ENCODE results near the gene SH2D3A. TPM values are rescaled to one million over a fixed set of nuclear protein-coding genes. Genes with fewer than 3 reads are reported as not detected.
"Not testable (repeated sequence)": the region's sequence is repeated elsewhere in the genome, so short reads cannot be mapped to it uniquely, and the experiment has no call there.

The SH2D3A gene
- total RNA-seq, 2 donors from 2014 or later = 46.7 to 52.1 TPM

DNA sequence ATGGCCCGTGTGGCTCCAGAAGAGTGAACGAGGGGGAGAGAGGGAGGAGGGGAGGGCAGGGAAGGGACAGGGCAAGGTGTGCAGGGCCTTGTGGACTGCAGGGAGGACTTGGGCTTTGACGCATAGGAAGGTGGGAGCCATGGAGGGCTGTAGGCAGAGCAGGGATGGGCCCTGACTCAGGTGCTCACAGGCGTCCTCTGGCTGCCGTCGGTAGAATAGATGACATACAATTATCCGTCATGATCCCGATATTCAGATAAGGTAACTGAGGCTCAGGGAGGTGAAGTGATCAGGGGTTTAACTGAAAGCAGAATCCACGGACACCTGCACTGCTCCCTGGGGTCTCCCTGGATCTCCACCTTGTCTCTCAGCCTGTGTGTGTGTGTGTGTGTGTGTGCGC lies 50.2 kb downstream of the SH2D3A start:
- intact Hi-C loops (cut with DNase I, micrococcal nuclease) = no loop called here
- DNase-seq (no peak), ATAC-seq (no peak)

DNA sequence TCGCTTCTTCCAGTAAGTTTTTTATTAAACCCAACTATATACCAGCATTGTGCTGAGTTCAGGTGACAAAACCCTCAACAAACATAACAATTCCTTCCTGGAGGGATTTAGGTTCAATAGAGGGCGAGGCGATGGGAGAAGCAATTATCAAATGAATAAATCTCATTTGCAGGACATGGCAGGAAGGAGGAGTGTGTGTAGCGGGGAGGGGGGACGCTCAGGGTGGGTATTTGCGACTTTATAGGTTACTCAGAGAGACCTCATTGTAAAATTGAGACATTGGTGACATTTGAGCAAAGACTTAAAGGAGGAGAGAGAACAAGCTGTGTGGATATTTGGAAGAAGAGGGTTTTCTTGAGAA lies 50.6 kb downstream of the SH2D3A start:
- intact Hi-C loops (cut with DNase I, micrococcal nuclease) = no loop called here
- DNase-seq = no peak

DNA sequence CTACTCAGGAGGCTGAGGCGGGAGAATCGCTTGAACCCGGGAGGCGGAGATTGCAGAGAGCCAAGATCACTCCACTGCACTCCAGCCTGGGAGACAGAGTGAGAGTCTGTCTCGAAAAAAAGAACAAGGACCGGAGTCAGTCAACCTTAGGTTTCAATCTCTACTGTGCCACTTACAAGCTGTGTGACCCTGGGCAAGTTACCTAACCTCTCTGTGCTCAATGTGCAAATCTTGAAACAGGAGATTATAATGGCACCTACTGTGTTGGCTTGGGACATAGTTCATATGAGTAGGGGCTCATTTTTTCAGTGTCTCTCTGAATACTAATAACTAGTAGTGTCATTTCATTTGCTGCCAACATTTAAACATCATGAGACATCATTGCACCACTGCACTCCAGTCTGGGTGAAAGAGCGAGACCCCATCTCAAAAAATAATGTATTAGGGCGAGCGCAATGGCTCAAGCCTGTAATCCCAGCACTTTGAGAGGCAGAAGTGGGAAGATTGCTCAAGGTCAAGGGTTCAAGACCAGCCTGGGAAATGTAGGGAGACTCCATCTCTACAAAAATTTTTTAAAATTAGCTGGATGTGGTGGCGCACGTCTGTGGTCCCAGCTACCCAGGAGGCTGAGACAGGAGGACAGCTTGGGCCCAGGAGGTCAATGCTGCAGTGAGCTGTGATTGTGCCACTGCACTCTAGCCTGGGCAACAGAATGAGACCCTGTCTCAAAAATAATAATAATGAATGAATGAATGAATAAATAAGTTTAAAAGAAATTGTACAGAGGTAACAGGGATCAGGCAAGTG lies 52.3 kb downstream of the SH2D3A start:
- intact Hi-C loops (cut with DNase I, micrococcal nuclease) = no loop called here
- no peak for DNase-seq
- ATAC-seq = no peak

More for the DNA sequence above, 50.6 kb downstream of the SH2D3A start:
- no peak for ATAC-seq

DNA sequence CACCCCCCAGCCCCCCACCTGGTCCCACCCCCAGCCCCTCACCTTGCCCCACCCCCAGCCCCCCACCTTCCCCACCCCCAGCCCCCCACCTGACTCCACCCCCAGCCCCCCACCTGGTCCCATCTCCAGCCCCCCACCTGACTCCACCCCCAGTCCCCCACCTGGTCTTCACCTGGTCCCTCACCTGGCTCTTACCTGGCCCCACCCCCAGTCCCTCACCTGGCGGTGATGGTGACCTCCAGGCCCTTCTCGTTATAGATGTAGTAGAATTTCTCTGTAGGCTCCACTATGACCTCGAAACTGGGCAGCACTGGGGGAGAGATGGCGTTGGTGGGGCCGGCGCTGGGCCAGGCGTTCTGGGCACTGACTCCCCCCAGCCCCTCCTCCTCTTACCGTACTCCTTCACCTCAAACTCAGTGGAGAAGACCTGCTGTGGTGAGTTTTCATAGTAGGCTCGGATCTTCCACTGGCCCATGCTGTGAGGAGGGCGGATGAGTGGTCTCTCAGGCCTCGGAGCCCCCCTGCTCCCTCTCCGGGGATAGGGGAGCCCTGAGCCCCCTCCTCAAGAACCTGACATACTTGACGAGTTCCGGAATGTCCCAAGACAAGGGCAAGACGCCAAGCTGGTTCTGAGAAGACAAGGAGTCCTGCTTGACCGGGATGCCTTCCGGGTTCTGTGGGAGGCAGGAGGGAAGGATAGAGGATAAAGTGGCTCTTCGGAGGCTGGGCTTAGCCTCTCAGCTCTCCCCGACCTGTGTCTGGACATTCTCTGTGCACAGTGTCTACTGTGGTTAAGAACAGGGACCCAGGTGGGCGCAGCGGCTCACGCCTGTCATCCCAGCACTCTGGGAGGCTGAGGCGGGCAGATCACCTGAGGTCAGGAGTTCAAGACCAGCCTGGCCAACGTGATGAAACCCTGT lies 53.2 kb downstream of the SH2D3A start:
- intact Hi-C loops (cut with DNase I, micrococcal nuclease) = no loop called here

DNA sequence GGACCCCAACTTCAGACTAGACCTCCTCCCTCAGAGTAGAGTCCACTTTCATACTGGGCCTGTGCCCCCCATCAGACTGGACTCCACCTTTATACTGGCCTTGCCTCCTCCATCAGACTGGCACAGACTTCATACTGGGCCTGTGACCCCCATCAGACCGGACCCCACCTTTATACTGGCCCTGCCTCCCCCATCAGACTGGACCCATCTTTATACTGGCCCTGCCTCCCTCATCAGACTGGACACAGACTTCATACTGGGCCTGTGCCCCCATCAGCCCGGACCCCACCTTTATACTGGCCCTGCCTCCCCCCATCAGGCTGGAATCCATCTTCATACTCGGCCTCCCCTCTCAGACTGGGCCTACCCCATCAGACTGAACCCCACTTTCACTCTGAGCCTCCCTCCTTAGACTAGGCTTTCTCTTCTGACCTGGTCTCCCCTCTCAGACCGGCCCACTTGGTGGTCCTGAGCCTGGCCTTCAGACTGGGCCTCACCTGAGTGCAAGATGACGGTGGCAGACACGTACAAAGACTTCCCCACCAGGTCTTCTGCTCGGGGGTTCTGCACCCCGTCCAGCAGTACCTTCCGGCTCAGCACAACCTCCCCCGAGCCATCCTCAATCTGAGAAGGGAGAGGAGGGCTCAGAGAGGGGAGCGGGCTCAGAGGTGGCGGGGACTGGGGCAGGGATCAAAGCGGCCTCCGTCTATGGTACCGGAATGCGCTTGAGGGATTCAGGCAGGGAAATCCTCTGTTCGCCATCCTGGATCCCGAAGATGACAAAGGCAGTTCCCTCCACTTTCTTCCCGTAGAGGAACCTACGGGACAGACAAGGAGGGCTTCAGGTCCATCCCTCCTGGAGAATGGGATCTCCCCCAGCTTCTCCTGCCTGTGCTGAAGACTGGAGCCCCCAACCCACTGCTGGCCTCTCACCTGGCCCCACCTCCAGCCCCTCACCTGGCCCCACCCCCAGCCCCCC lies 54.3 kb downstream of the SH2D3A start:
- intact Hi-C loops (cut with DNase I, micrococcal nuclease) = no loop called here
- ATAC-seq (no peak), DNase-seq (no peak)

More for the DNA sequence above, 53.2 kb downstream of the SH2D3A start:
- ATAC-seq = no peak
- no peak for DNase-seq

DNA sequence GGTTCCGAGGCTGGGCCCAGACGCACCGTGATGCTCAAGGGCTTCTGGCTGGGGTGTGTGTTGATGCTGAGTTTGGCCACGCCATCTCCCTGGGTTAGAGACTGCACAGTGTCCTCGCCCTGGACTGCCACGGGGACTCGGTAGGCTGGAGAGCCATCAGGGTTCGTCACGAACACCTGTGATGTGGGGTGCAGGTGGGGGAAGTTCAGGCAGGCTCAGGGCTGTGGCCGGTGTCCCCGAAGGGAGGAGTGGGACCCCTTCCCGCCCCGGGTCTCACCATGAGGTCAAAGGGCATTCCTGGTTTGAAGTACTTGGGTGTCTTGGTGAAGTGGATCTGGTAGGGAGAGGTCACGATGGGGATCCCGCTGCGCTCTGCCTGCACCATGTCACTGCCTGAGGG lies 55.0 kb downstream of the SH2D3A start:
- ATAC-seq = no peak
- intact Hi-C loops (cut with DNase I, micrococcal nuclease) = no loop called here
- DNase-seq = no peak

DNA sequence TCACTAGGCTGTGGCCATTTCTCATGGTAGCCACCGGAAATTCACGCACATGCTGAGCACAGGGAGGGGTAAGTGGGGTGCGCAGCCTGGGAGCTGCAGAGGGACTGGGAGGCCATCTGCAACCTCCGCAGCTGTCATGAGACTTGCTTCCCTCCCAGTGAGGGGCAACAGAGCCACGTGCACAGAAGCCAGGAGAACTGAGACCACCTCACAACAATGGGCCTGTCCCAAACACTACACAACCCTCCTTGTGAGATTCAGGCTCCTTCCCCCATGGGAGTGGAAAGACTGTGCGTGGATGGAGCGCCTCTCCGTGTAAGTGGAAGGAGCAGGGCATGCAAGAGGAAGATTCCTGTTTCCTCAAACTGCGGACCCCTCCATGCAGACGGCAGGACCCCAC lies 55.6 kb downstream of the SH2D3A start:
- intact Hi-C loops (cut with DNase I, micrococcal nuclease) = no loop called here
- ATAC-seq = no peak
- DNase-seq = no peak

DNA sequence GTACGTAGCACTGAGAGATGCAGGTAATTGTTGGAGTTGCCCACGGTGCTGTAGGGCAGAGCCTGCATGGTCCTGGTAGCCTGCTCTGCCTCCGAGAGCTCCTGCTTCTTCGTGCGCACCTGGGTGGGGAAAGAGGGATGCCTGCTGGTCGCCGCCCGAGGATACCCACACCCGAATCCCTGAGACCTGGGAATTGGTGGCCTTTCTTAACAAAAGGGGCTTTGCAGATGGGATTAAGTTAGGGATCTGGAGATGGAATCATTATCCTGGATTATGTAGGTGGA lies 56.2 kb downstream of the SH2D3A start:
- ATAC-seq (no peak), DNase-seq (no peak)
- intact Hi-C loops (cut with DNase I, micrococcal nuclease) = no loop called here

DNA sequence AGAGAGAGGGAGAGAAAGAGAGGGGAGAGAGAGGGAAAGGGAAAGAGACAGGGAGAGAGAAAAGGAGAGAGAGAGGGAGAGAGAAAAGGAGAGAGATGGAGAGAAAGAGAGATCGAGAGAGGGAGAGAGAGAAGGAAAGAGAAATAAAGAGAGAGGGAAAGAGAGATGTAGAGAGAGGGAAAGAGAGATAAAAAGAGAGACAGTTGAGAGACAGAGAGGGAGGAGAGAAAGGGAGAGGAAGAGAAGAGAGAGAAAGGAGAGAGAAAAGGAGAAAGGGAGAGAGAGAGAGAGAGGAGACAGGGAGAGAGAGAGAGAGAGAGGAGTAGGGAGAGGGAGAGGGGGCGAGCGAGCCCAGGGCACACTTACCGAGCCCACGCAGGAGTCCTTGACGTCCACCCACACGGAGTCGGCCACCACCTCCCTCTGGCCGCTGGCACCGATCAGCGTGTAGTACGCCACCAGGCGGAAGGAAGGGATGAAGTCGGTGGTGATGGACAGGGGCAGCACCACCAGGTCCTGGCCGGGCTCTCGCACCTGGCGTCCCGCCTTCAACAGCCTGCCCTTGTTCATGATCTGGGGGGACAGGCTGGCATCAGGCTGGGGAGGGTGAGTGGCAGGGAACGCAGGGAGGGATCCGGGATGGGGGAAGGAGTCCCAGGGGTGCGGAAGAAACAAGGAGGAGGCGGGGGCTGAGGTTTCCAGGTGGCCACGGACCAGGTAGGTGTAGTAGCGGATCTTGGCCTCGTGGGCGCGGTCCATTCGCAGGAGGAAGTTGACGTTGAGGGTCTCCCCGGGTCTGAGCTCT lies 56.8 kb downstream of the SH2D3A start:
- no peak for DNase-seq
- ATAC-seq = no peak
- intact Hi-C loops (cut with DNase I, micrococcal nuclease) = no loop called here

DNA sequence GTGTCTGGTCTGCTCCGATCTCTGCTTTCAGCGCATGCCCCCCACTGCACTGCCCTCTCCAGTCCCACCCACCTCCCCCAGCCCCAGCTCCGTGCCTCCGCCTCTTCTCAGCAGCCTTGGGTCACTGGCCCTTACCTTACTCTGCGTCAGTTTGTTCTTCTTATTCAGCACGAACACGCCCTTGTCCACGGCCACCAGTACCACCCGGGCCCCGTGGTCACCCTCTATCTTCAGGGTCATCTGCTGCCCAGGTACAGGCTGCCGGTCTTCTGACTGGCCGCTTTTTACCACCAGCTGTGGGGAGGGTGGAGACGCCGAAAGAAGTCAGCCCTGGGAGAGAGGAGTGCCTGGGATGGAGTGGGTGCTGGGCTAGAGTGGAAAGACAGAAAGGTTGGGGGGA lies 57.7 kb downstream of the SH2D3A start:
- intact Hi-C loops (cut with DNase I, micrococcal nuclease) = no loop called here
- ATAC-seq = no peak
- DNase-seq = no peak

DNA sequence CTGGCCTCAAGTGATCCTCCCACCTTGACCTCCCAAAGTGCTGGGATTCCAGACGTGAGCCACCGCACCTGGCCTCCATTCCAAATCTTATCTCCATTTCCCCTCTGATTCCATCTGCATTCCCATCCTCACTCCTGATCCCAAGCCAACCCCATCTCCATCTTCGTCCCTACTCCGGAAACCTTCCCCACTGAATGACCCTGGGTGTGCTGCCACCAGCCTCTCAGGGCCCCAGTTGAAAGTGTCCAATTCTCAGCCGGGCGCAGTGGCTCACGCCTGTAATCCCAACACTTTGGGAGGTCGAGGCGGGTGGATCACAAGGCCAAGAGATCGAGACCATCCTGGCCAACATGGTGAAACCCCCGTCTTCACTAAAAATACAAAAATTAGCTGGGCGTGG lies 58.3 kb downstream of the SH2D3A start:
- DNase-seq; ATAC-seq; intact Hi-C loops (cut with DNase I, micrococcal nuclease): not testable (repeated sequence)

DNA sequence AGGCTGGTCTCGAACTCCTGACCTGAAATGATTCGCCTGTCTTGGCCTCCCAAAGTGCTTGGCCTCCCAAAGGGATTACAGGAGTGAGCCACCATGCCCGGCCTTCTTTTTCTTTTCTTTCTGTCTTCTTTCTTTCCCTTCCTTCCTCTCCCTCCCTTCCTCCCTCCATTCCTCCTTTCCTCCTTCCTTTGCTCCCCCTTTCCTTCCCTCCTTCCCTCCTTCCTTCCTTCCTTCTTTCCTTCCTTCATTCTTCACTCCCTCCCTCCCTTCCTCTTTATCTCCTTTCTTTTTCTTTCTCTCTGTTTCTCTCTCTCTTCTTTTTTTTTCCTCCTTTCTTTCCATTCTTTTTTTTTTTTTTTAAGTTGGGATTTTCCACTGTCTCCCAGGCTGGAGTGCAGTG lies 58.9 kb downstream of the SH2D3A start:
- DNase-seq = no peak
- intact Hi-C loops (cut with DNase I, micrococcal nuclease) = no loop called here
- ATAC-seq = no peak

DNA sequence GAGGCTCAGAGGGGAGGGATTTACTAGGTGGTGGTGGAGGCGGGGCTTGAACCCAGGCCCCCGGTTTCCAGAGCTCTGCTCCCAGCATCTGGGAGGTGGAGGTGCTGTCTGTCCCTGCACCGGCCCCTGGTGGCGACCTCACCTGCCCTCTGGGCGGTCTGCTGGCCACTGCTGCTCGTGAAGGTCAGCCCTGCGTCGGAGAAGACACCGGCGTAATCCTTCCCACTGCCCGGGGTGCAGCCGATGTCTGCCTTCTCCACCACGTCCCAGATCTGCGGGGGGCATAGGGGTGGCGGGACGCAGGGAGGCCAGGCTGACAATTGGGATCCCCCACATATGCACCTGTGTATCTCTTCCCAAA lies 59.6 kb downstream of the SH2D3A start:
- intact Hi-C loops (cut with DNase I, micrococcal nuclease) = no loop called here
- ATAC-seq = no peak
- DNase-seq = no peak

DNA sequence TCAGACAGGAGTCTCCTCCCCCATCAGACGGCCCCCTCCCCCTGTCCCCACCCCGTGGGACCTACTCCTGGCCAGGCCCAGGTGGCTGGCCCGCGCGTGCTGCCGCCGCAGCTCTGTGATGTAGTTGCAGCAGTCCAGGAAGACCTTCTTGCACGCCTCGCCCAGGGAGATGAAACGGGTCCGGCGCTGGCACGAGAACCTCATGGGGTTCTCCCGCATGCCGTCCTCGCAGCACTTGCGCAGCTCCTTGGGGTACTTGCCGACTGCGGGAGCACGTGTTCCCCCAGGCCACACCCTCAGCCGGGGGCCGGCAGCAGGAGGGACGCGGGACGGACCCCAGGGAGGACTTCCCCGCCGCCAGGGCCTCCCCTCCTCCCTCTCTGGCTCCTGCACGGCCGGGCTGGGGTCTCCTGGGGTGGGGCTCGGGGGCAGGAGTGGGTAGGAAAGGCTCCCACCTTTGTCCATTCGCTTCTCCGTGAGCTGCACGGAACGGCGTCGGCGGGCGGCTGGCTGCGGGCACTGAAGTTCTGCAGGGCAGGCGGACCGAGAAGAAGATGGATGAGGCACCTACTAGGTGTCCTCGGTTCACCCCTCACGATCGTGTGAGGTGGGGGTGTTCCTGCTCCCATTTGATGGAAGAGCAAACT lies 60.1 kb downstream of the SH2D3A start:
- DNase-seq (no peak), ATAC-seq (no peak)
- intact Hi-C loops (cut with DNase I, micrococcal nuclease) = no loop called here

DNA sequence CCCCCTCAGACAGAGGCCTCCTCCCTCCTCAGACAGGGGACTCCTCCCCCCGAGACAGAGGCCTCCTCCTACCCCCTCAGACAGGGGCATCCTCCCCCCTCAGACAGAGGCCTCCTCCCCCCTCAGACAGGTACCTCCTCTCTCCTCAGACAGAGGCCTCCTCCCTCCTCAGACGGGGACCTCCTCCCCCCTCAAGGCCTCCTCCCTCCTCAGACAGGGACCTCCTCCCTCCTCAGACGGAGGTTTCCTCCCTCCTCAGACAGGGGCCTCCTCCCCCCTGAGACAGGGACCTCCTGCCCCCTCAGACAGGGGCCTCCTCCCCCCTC lies 60.6 kb downstream of the SH2D3A start:
- intact Hi-C loops (cut with DNase I, micrococcal nuclease) = no loop called here
- DNase-seq (no peak), ATAC-seq (no peak)

DNA sequence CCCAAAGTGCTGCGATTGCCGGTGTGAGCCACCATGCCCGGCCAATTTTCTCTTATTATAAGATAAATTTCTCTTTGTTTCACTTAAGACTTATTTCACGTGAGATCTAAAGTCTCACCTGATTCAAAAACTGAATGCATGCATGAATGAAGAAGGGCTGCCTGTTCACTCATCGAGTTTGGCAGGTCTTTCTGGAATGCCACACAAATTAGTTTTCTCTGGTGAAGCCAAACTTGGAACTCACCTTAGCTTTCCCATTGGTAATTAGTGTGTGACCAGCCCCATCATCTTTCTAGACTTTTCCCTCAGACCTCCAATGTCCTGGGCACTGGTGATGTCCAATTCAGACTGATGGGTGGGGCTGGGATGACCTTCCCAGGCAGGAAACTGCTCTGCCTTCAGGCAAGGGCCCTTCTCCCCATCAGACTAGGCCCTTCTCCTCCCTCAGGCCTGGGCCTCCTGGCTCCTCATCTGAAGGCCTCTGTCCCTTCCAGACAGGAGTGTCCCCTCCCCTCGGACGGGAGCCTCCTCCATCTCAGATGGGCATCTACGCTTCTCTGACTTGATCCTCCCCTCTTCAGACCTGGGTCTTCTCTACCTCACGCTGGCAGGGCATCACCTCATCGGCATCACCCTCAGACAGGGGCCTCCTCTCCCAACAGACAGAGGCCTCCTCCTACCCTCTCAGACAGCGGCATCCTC lies 61.2 kb downstream of the SH2D3A start:
- DNase-seq = no peak
- intact Hi-C loops (cut with DNase I, micrococcal nuclease) = no loop called here
- no peak for ATAC-seq
